CD4-positive, CD25-positive, alpha-beta regulatory T cell (primary cell): ENCODE data around the gene CHMP3. TPM values are rescaled to one million over a fixed set of nuclear protein-coding genes. Genes with fewer than 3 reads are reported as not detected.

Experiments used
- ATAC-seq, 2 donors: fragments of 150-1000 bp; cut with Tn5 transposase; one replicate each; pipeline ENCODE4 v1.10.0; 2021; ENCODE audit warnings: low read depth in 2 of 2, moderate number of reproducible peaks in 2 of 2, moderate library complexity in 1 of 2
- DNase-seq, 3 donors: peaks; one replicate each; pipeline versions ENCODE4 v3.0.0 to v3.0.0-alpha.2; 2012 to 2022; ENCODE audit warnings: mixed read lengths in 1 of 3
- H3K27ac ChIP-seq: one replicate; pipeline ENCODE4 v1.7.0; 2013; ENCODE audit warnings: mild to moderate bottlenecking, low read length; ENCODE audit not compliant: insufficient read depth, poor library complexity, severe bottlenecking
- H3K27me3 ChIP-seq: one replicate; pipeline ENCODE4 v1.7.0; 2013; ENCODE audit warnings: low read length; ENCODE audit not compliant: control insufficient read depth, insufficient read depth
- H3K36me3 ChIP-seq: one replicate; pipeline ENCODE4 v1.7.0; 2013; ENCODE audit warnings: mild to moderate bottlenecking, low read length, moderate library complexity; ENCODE audit not compliant: control insufficient read depth, insufficient read depth
- H3K4me1 ChIP-seq: 2 replicates; pipeline ENCODE4 v1.7.0; 2013; ENCODE audit warnings: mild to moderate bottlenecking, low read length; ENCODE audit not compliant: insufficient read depth, control insufficient read depth, poor library complexity, severe bottlenecking
- H3K4me3 ChIP-seq: one replicate; pipeline ENCODE4 v1.7.0; 2013; ENCODE audit warnings: low read depth, mild to moderate bottlenecking, low read length, moderate library complexity
- H3K9me3 ChIP-seq, 2 experiments: 1 replicate in 1 of 2; 2 replicates in 1 of 2; pipeline ENCODE4 v1.7.0; 2013; ENCODE audit warnings: low read length in 2 of 2, mild to moderate bottlenecking in 1 of 2, moderate library complexity in 1 of 2; ENCODE audit not compliant: control insufficient read depth in 2 of 2
- H3K27ac Mint-ChIP-seq, 3 donors: one replicate each; pipeline ENCODE4 v1.8.0; 2020 to 2022; ENCODE audit warnings: mild to moderate bottlenecking in 3 of 3, mixed read lengths in 3 of 3, moderate library complexity in 2 of 3
- H3K27me3 Mint-ChIP-seq: one replicate; pipeline ENCODE4 v1.8.0; 2022; ENCODE audit warnings: mild to moderate bottlenecking, mixed read lengths
- H3K36me3 Mint-ChIP-seq: one replicate; pipeline ENCODE4 v1.8.0; 2020; ENCODE audit warnings: mixed read lengths
- H3K4me1 Mint-ChIP-seq, 4 donors: one replicate each; pipeline ENCODE4 v1.8.0; 2020 to 2022; ENCODE audit warnings: mixed read lengths in 4 of 4, mild to moderate bottlenecking in 1 of 4
- H3K4me3 Mint-ChIP-seq, 4 donors: one replicate each; pipeline ENCODE4 v1.8.0; 2020 to 2022; ENCODE audit warnings: mild to moderate bottlenecking in 4 of 4, mixed read lengths in 4 of 4, moderate library complexity in 3 of 4
- H3K9me3 Mint-ChIP-seq, 7 donors: one replicate each; pipeline ENCODE4 v1.8.0; 2020 to 2022; ENCODE audit warnings: mixed read lengths in 7 of 7, mild to moderate bottlenecking in 3 of 7, moderate library complexity in 2 of 7
- polyA plus RNA-seq, 4 donors: library from polyadenylated mRNA; unstranded; fragments of 300-500 nt; fragmentation: Illumina TruSeq; gene quantifications; one replicate each; pipeline ENCODE4 v1.2.3, GENCODE V29; 2021
- total RNA-seq: library from RNA; stranded (reverse); gene quantifications from one replicate; pipeline ENCODE4 v1.2.3, GENCODE V29; 2022

Gene CHMP3
- total and polyA plus RNA-seq, 5 donors from 2014 or later: 67.5 to 85.2 (median 79.8) TPM

DNA sequence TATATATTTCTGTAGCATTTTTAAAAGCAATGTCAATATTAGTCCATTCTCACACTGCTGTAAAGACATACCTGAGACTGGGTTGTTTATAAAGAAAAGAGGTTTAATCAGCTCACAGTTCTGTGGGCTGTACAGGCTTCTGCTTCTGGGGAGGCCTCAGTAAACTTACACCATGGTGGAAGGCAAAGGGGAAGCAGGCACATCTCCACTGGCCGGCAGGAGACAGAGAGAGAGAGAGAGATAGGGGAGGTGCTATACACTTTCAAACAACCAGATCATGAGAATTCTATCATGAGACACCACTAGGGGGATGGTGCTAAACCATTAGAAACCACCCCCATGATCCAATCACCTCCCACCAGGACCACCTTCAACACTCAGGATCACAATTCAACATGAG is 43.1 kb downstream of the CHMP3 start:
- Histone ChIP-seq H3K36me3 (peaks cover 11% of the 10 kb centered on the region), H3K27me3 (no peaks in the 10 kb centered on the region), H3K9me3 (peaks cover 11 to 14% of the 10 kb centered on the region in 2 experiments), H3K27ac (no peak overlapping the region), H3K4me1 (no peaks in the 10 kb centered on the region), H3K4me3 (no peak overlapping the region)
- Mint-ChIP-seq H3K4me3 (no peak overlapping the region), H3K4me1 (peaks cover under 1 to 29% (median 5%) of the 10 kb centered on the region in 4 donors), H3K27ac (peak overlapping the region in 1 of 3 donors; percentile 76), H3K27me3 (no peaks in the 10 kb centered on the region), H3K9me3 (peaks cover 0 to 11% (median 2%) of the 10 kb centered on the region in 7 donors), H3K36me3 (no peaks in the 10 kb centered on the region)
- ATAC-seq: no peak
- no peak for DNase-seq

DNA sequence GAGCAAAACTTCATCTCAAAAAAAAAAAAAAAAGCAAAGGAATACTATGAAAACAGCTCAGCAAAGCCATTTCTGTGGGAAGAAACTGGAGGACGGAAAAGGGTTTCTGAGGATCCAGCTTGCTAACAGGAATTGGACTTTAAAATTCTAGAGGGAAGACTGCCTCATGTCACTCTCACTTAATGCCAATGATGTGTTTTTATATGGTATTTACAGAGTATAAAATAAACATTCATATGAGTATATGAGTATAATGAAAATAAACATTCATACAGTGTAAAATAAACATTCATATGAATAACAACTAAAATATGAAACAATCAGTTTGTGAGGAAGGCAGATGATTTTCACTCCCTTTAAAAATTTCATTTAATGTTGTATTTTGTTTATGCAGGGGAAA is 43.9 kb downstream of the CHMP3 start:
- DNase-seq: no peak
- no peak for ATAC-seq
- no peaks in the 10 kb centered on the region for H3K27me3 Mint-ChIP-seq
- H3K9me3 Mint-ChIP-seq: peaks cover 0 to 11% (median 2%) of the 10 kb centered on the region in 7 donors
- no peak overlapping the region for H3K4me3 Mint-ChIP-seq
- peaks cover 11 to 14% of the 10 kb centered on the region in 2 experiments for H3K9me3 ChIP-seq
- peak overlapping the region in 1 of 3 donors; percentile 44 for H3K27ac Mint-ChIP-seq
- H3K36me3 ChIP-seq: peaks cover 11% of the 10 kb centered on the region
- H3K4me1 Mint-ChIP-seq: peaks cover 6 to 22% (median 9%) of the 10 kb centered on the region in 4 donors
- no peaks in the 10 kb centered on the region for H3K27me3 ChIP-seq
- H3K27ac ChIP-seq: no peak overlapping the region
- no peaks in the 10 kb centered on the region for H3K36me3 Mint-ChIP-seq
- H3K4me3 ChIP-seq: no peak overlapping the region
- H3K4me1 ChIP-seq: no peaks in the 10 kb centered on the region

DNA sequence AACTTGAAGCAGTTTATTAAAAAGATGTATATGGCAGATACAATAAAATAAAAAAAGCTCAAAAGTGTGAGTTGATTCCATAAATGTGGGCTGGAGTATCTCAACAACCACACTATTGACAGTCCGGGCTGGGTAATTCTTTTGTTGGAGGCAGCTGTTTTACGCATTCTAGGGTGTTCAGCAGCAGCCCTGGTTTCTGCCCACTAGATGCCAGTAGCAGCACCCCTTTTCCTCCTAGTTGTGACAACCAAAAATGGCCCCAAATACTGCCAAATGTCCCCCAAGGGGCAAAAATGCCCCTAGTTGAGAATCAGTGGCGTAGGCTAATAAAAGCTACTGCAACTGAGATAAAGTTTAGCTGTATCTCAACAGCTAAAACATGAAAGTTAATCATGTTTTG is 44.8 kb downstream of the CHMP3 start:
- Histone ChIP-seq H3K4me1 (no peaks in the 10 kb centered on the region), H3K9me3 (peaks cover 11 to 14% of the 10 kb centered on the region in 2 experiments), H3K27me3 (no peaks in the 10 kb centered on the region), H3K36me3 (peaks cover 11% of the 10 kb centered on the region), H3K27ac (no peak overlapping the region), H3K4me3 (no peak overlapping the region)
- Mint-ChIP-seq H3K4me1 (peaks cover 8 to 16% (median 12%) of the 10 kb centered on the region in 4 donors), H3K36me3 (peaks cover 5% of the 10 kb centered on the region), H3K27ac (no peak overlapping the region), H3K4me3 (no peak overlapping the region), H3K27me3 (no peaks in the 10 kb centered on the region), H3K9me3 (peaks cover 0 to 11% (median 2%) of the 10 kb centered on the region in 7 donors)
- DNase-seq (peak; percentile 2 to 55 (median 47)), ATAC-seq (peak in 1 of 2 donors; percentile 69)

DNA sequence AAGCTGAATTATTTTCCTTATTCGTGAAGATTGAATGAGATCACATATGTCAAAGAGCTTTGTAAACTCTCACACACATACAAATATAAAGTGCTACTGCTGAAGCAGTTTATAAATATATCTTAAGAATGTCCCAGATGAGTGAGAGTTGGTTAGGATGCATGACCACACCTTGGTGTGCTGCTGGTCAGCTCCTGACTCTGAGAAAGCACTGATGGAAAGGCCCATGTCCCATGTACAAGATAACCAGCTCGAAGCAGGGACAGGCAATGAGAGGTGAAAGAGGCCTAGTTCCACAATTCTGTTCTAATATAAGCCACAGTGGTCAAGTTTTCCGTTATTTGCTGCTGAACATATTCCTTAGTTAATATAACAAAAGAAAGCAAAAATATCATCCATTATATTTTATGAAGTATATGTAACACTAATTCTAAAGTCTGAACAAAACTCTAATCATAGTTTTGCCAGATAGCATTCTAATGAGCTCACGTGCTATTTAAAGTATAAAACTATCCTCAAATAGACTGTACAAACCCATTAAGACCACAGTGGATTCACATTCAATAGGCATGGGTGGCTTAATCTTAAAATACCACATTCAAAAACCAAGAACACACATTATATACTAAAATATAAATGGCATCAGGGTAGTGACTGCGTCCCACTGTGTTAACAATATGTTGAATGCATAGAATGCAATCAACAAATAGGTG is 49.1 kb downstream of the CHMP3 start:
- no peak overlapping the region for H3K27ac ChIP-seq
- H3K9me3 Mint-ChIP-seq: no peaks in the 10 kb centered on the region
- no peak overlapping the region for H3K4me3 ChIP-seq
- ATAC-seq (no peak), DNase-seq (no peak)
- no peaks in the 10 kb centered on the region for H3K9me3 ChIP-seq
- peaks cover 23% of the 10 kb centered on the region for H3K36me3 Mint-ChIP-seq
- H3K27me3 Mint-ChIP-seq: no peaks in the 10 kb centered on the region
- no peak overlapping the region for H3K4me3 Mint-ChIP-seq
- H3K4me1 Mint-ChIP-seq: peaks cover 19 to 39% (median 28%) of the 10 kb centered on the region in 4 donors
- no peaks in the 10 kb centered on the region for H3K27me3 ChIP-seq
- no peak overlapping the region for H3K27ac Mint-ChIP-seq
- no peaks in the 10 kb centered on the region for H3K4me1 ChIP-seq
- H3K36me3 ChIP-seq: peaks cover 11% of the 10 kb centered on the region

GRCh38 chr2:86512892-86513291 is 50.4 kb downstream of the CHMP3 start:
- H3K27ac Mint-ChIP-seq: no peak overlapping the region
- Histone ChIP-seq H3K4me3 (no peak overlapping the region), H3K4me1 (no peaks in the 10 kb centered on the region), H3K36me3 (peaks cover 24% of the 10 kb centered on the region), H3K27ac (no peak overlapping the region), H3K27me3 (no peaks in the 10 kb centered on the region), H3K9me3 (no peaks in the 10 kb centered on the region)
- no peak overlapping the region for H3K4me3 Mint-ChIP-seq
- H3K36me3 Mint-ChIP-seq: peaks cover 30% of the 10 kb centered on the region
- no peak for DNase-seq
- H3K9me3 Mint-ChIP-seq: no peaks in the 10 kb centered on the region
- H3K4me1 Mint-ChIP-seq: peaks cover 20 to 34% (median 25%) of the 10 kb centered on the region in 4 donors
- ATAC-seq: no peak
- no peaks in the 10 kb centered on the region for H3K27me3 Mint-ChIP-seq

GRCh38 chr2:86512034-86512433 is 51.2 kb downstream of the CHMP3 start:
- Histone ChIP-seq H3K9me3 (no peaks in the 10 kb centered on the region), H3K27me3 (no peaks in the 10 kb centered on the region), H3K36me3 (peaks cover 32% of the 10 kb centered on the region), H3K4me1 (no peaks in the 10 kb centered on the region), H3K27ac (no peak overlapping the region), H3K4me3 (no peak overlapping the region)
- no peak for ATAC-seq
- no peaks in the 10 kb centered on the region for H3K27me3 Mint-ChIP-seq
- H3K36me3 Mint-ChIP-seq: peaks cover 38% of the 10 kb centered on the region
- peak overlapping the region in 1 of 3 donors; percentile 10 for H3K27ac Mint-ChIP-seq
- H3K4me1 Mint-ChIP-seq: peaks cover 20 to 34% (median 25%) of the 10 kb centered on the region in 4 donors
- no peaks in the 10 kb centered on the region for H3K9me3 Mint-ChIP-seq
- no peak for DNase-seq
- H3K4me3 Mint-ChIP-seq: no peak overlapping the region

- no peaks in the 10 kb centered on the region for H3K27me3 ChIP-seq
- no peak for ATAC-seq
- no peaks in the 10 kb centered on the region for H3K9me3 ChIP-seq
- H3K36me3 ChIP-seq: peaks cover 38% of the 10 kb centered on the region
- Mint-ChIP-seq H3K4me3 (no peak overlapping the region), H3K36me3 (peaks cover 49% of the 10 kb centered on the region), H3K4me1 (peaks cover 12 to 34% (median 23%) of the 10 kb centered on the region in 4 donors), H3K9me3 (no peaks in the 10 kb centered on the region), H3K27me3 (no peaks in the 10 kb centered on the region), H3K27ac (peak overlapping the region in 1 of 3 donors; percentile 26)
- no peak overlapping the region for H3K4me3 ChIP-seq
- DNase-seq: no peak
- no peak overlapping the region for H3K27ac ChIP-seq
- no peaks in the 10 kb centered on the region for H3K4me1 ChIP-seq
Observed at GRCh38 chr2:86510436-86510933, 52.8 kb downstream of the CHMP3 start.

DNA sequence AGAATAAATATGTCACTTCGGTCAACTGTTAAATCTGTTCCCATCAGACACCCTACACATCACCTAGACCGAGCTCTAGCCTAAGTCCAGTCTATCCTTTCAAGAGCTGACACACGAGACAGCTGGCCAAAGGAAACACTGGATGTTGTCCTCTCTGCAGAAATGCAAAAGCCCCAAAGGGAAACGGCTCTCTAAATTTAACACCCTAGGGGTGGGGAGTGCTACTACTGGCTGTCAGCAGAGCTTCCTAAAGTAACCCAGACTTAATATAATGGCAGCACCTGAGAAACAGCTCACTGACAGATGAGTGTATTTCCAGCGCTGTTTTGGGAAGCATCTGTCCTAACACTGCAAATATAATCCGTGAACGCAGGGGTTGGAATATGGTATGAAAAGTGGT is 55.6 kb downstream of the CHMP3 start:
- no peak overlapping the region for H3K4me3 ChIP-seq
- DNase-seq (no peak), ATAC-seq (no peak)
- Mint-ChIP-seq H3K4me1 (peaks cover 8 to 22% (median 14%) of the 10 kb centered on the region in 4 donors), H3K9me3 (peaks cover 0 to 5% (median 0%) of the 10 kb centered on the region in 7 donors), H3K27me3 (no peaks in the 10 kb centered on the region), H3K27ac (no peak overlapping the region), H3K36me3 (peaks cover 71% of the 10 kb centered on the region), H3K4me3 (no peak overlapping the region)
- H3K4me1 ChIP-seq: no peaks in the 10 kb centered on the region
- peaks cover 66% of the 10 kb centered on the region for H3K36me3 ChIP-seq
- no peaks in the 10 kb centered on the region for H3K9me3 ChIP-seq
- no peak overlapping the region for H3K27ac ChIP-seq
- H3K27me3 ChIP-seq: no peaks in the 10 kb centered on the region
